AG04449 (cell line): ENCODE measurements around the gene HCN2.

Source experiments
- CTCF ChIA-PET: fragments of 350-600 bp; formaldehyde crosslinking; extraction: SDS; loops from one replicate; lab custom pipeline; 2021; ENCODE audit warnings: antibody characterized with exemption; lab: Yijun Ruan, JAX
- POLR2A ChIA-PET: fragments of 400-600, 350-600 bp; formaldehyde crosslinking; extraction: SDS; loops from one replicate; lab custom pipeline; 2020; ENCODE audit warnings: antibody characterized with exemption, inconsistent platforms; lab: Yijun Ruan, JAX
- DNase-seq: peaks from one replicate; pipeline ENCODE4 v3.0.0-alpha.2; 2010; ENCODE audit warnings: low read depth, low spot score
- H3K4me3 ChIP-seq: 2 replicates; pipeline ENCODE4 v1.5.1; 2011; ENCODE audit warnings: low read depth, mild to moderate bottlenecking, control low read depth, low read length
- CTCF ChIP-seq: IDR thresholded peaks from one replicate; pipeline ENCODE4 v1.5.1; 2011; ENCODE audit warnings: mild to moderate bottlenecking, moderate library complexity, low read length, control low read depth, inconsistent platforms; ENCODE audit not compliant: insufficient read depth; ENCODE audit errors: missing control alignments

The HCN2 gene

GRCh38 chr19:651991-652390 is 62.3 kb downstream of the HCN2 start:
- ChIA-PET CTCF (no interaction called here), POLR2A (no interaction called here)
- no peak overlapping the region for H3K4me3 ChIP-seq
- TF ChIP-seq CTCF = no peak
- DNase-seq = no peak

- POLR2A ChIA-PET = no interaction called here
- H3K4me3 ChIP-seq = no peak overlapping the region
- CTCF ChIA-PET = no interaction called here
- no peak for TF ChIP-seq CTCF
- DNase-seq = no peak
These were observed 63.0 kb downstream of the HCN2 start for GRCh38 chr19:652467-653389.

- POLR2A ChIA-PET = no interaction called here
- DNase-seq = no peak
- no peak for TF ChIP-seq CTCF
- no peak overlapping the region for H3K4me3 ChIP-seq
- CTCF ChIA-PET = no interaction called here
These were observed 63.7 kb downstream of the HCN2 start for GRCh38 chr19:653425-653824.

- TF ChIP-seq CTCF = no peak
- no peak for DNase-seq
- ChIA-PET POLR2A (no interaction called here), CTCF (interaction anchor here (1.5 kb wide), 1 partner anchor 71 kb away, joined by 4 read pairs; no protein-coding TSS in a partner anchor)
- H3K4me3 ChIP-seq = no peak overlapping the region
These were observed 66.0 kb downstream of the HCN2 start for GRCh38 chr19:655691-656090.

GRCh38 chr19:656751-657559 is 67.3 kb downstream of the HCN2 start:
- no peak overlapping the region for H3K4me3 ChIP-seq
- no peak for DNase-seq
- ChIA-PET CTCF (interaction anchor here (1.5 kb wide), 1 partner anchor 72 kb away, joined by 4 read pairs; no protein-coding TSS in a partner anchor), POLR2A (interaction anchor here (0.6 kb wide), 1 partner anchor 31 kb away, joined by 3 read pairs; no protein-coding TSS in a partner anchor)
- no peak for TF ChIP-seq CTCF

GRCh38 chr19:657611-658010 is 67.9 kb downstream of the HCN2 start:
- no peak overlapping the region for H3K4me3 ChIP-seq
- no peak for DNase-seq
- TF ChIP-seq CTCF = no peak
- CTCF ChIA-PET = no interaction called here
- POLR2A ChIA-PET = no interaction called here
